Neuron (in vitro differentiated cells): ENCODE results near the gene PQBP1.
A peak's percentile ranks its signal among the peaks of the same experiment; 100 is the strongest.
"Not testable (repeated sequence)": the region's sequence is repeated elsewhere in the genome, so short reads cannot be mapped to it uniquely, and the experiment has no call there.

ENCODE experiments used
- H2AFZ ChIP-seq: one replicate; pipeline ENCODE4 v1.6.1; 2013; ENCODE audit warnings: low read depth, mild to moderate bottlenecking, inconsistent platforms, low read length, moderate library complexity
- H3K27me3 ChIP-seq: one replicate; pipeline ENCODE4 v1.6.1; 2013; ENCODE audit warnings: low read length; ENCODE audit not compliant: insufficient read depth
- H3K36me3 ChIP-seq: one replicate; pipeline ENCODE4 v1.6.1; 2013; ENCODE audit warnings: low read length; ENCODE audit not compliant: insufficient read depth
- H3K4me1 ChIP-seq: one replicate; pipeline ENCODE4 v1.6.1; 2013; ENCODE audit warnings: low read length; ENCODE audit not compliant: insufficient read depth
- H3K4me3 ChIP-seq: 2 replicates; pipeline ENCODE4 v1.5.1; 2013; ENCODE audit warnings: mild to moderate bottlenecking, low read length, moderate library complexity
- H3K9me3 ChIP-seq: one replicate; pipeline ENCODE4 v1.6.1; 2013; ENCODE audit warnings: low read length

Gene PQBP1

GRCh38 chrX:48897625-48898306 is at the start of gene PQBP1, which contains the start of gene TIMM17B:
Gene PQBP1, plus strand, starts transcription at chrX:48897930. Its CDS starts 580 bp downstream, at chrX:48898510.
Gene TIMM17B, minus strand, starts transcription at chrX:48897768. Its CDS starts 19 bp downstream, at chrX:48897749.
- Histone ChIP-seq H3K9me3 (no peaks in the 10 kb centered on the region), H3K27me3 (no peaks in the 10 kb centered on the region), H3K36me3 (peaks cover 25% of the 10 kb centered on the region), H3K4me1 (peaks cover 5% of the 10 kb centered on the region), H2AFZ (no peak within 1 kb of the TSS), H3K4me3 (peak within 1 kb of the TSS; percentile 61)

DNA sequence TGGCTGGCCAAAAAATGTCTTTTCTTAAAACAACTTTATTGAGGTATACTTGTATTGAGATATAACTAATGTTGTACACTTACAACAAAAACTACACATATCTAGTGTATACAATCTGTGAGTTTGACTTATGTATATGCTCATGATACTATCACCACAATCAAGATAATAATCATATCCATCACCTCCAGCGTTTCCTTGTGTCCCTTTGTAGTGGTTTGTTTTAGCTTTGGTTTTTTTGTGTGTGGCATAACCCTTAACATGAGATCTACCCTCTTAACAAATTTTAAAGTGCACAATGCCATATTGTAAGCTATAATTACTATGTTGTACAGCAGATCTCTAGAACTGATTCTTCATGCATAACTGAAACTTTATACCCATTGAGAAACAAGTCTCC is 48.9 kb upstream of the PQBP1 start:
- H3K4me3 ChIP-seq: no peak overlapping the region
- H3K9me3 ChIP-seq: no peaks in the 10 kb centered on the region
- H3K27me3 ChIP-seq: no peaks in the 10 kb centered on the region
- no peaks in the 10 kb centered on the region for H3K36me3 ChIP-seq
- H2AFZ ChIP-seq: no peak overlapping the region
- no peaks in the 10 kb centered on the region for H3K4me1 ChIP-seq

DNA sequence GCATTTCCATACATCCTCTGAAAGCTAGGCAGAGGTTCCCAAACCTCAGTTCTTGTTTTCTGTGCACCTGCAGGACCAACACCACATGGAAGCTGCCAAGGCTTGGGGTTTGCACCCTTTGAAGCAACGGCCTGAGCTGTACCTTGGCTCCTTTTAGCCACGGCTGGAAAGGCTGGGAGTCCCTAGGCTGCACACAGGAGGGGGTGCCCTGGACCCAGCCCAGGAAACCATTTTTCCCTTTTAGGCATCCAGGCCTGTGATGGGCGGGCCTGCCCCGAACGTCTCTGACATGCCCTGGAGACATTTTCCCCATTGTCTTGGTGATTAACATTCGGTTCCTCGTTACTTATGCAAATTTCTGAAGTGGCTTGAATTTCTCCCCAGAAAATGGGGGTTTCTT is 44.9 kb upstream of the PQBP1 start:
- Histone ChIP-seq H3K4me1 (no peaks in the 10 kb centered on the region), H2AFZ (no peak overlapping the region), H3K36me3 (no peaks in the 10 kb centered on the region), H3K27me3 (no peaks in the 10 kb centered on the region), H3K4me3 (no peak overlapping the region), H3K9me3 (no peaks in the 10 kb centered on the region)

GRCh38 chrX:48853494-48853893 is 44.2 kb upstream of the PQBP1 start:
- H3K36me3 ChIP-seq, H3K27me3 ChIP-seq, H3K9me3 ChIP-seq, H2AFZ ChIP-seq, H3K4me1 ChIP-seq, H3K4me3 ChIP-seq: not testable (repeated sequence)

GRCh38 chrX:48854121-48854804 is 43.5 kb upstream of the PQBP1 start:
- H3K27me3 ChIP-seq, H3K36me3 ChIP-seq, H3K4me3 ChIP-seq, H3K4me1 ChIP-seq, H3K9me3 ChIP-seq, H2AFZ ChIP-seq: not testable (repeated sequence)

- Histone ChIP-seq H3K4me1 (no peaks in the 10 kb centered on the region), H3K27me3 (no peaks in the 10 kb centered on the region), H2AFZ (no peak overlapping the region), H3K4me3 (no peak overlapping the region), H3K36me3 (no peaks in the 10 kb centered on the region), H3K9me3 (no peaks in the 10 kb centered on the region)
Measured at GRCh38 chrX:48854898-48855297, 42.8 kb upstream of the PQBP1 start.

DNA sequence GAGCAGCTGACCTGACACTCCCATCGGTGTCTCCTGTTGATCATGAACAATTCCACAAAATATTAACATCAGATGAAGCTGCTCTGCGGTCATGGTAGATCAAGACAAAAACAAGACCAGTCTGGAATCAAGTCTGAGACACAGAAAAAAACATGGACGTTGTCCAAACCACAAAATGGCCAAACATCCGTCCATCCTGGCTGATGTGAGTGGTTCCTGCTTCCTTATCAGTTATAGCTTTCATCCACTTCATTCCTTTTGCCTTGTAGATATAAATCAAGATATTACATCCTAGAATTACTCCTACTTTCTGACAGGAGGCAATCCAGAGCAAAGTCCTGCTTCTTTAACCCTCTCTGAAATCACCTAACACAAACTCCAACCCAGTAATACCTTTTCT is 33.5 kb upstream of the PQBP1 start:
- Histone ChIP-seq H2AFZ (no peak overlapping the region), H3K27me3 (no peaks in the 10 kb centered on the region), H3K4me1 (no peaks in the 10 kb centered on the region), H3K36me3 (no peaks in the 10 kb centered on the region), H3K9me3 (no peaks in the 10 kb centered on the region), H3K4me3 (no peak overlapping the region)

- H3K4me3 ChIP-seq, H3K36me3 ChIP-seq, H3K9me3 ChIP-seq, H3K4me1 ChIP-seq, H2AFZ ChIP-seq, H3K27me3 ChIP-seq: not testable (repeated sequence)
Measured at GRCh38 chrX:48872017-48872416, 25.7 kb upstream of the PQBP1 start.

DNA sequence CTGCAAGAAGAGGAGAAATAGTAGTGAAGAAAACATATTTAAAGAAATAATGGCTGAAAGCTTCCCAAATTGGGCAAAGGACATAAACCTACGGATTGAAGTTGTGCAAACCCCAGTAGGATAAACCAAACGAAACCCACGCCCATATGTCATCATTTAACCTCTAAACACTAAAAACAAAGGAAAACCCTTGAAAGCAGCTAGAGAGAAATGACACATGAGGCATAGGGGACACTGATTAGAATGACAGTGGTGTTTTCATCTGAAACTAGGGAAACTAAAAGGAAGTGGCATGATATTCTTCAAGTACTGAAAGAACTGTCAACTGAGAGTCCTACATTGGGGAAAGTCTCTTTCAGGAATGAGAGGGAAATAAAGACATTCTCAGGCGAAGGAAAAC is 20.8 kb upstream of the PQBP1 start:
- not testable (repeated sequence) for H3K27me3 ChIP-seq, H3K36me3 ChIP-seq, H2AFZ ChIP-seq, H3K9me3 ChIP-seq, H3K4me3 ChIP-seq, H3K4me1 ChIP-seq

- Histone ChIP-seq H2AFZ (no peak overlapping the region), H3K36me3 (no peaks in the 10 kb centered on the region), H3K27me3 (no peaks in the 10 kb centered on the region), H3K4me1 (no peaks in the 10 kb centered on the region), H3K4me3 (no peak overlapping the region), H3K9me3 (no peaks in the 10 kb centered on the region)
Measured at GRCh38 chrX:48883729-48884128, 14.0 kb upstream of the PQBP1 start.

- not testable (repeated sequence) for H3K27me3 ChIP-seq, H3K9me3 ChIP-seq, H2AFZ ChIP-seq, H3K36me3 ChIP-seq, H3K4me3 ChIP-seq, H3K4me1 ChIP-seq
Measured at GRCh38 chrX:48886586-48886985, 11.1 kb upstream of the PQBP1 start.

- H3K36me3 ChIP-seq: peaks cover 12% of the 10 kb centered on the region
- no peak overlapping the region for H2AFZ ChIP-seq
- H3K27me3 ChIP-seq: no peaks in the 10 kb centered on the region
- H3K4me1 ChIP-seq: no peaks in the 10 kb centered on the region
- H3K4me3 ChIP-seq: no peak overlapping the region
- no peaks in the 10 kb centered on the region for H3K9me3 ChIP-seq
Measured at GRCh38 chrX:48890296-48890925, 7.3 kb upstream of the PQBP1 start.

DNA sequence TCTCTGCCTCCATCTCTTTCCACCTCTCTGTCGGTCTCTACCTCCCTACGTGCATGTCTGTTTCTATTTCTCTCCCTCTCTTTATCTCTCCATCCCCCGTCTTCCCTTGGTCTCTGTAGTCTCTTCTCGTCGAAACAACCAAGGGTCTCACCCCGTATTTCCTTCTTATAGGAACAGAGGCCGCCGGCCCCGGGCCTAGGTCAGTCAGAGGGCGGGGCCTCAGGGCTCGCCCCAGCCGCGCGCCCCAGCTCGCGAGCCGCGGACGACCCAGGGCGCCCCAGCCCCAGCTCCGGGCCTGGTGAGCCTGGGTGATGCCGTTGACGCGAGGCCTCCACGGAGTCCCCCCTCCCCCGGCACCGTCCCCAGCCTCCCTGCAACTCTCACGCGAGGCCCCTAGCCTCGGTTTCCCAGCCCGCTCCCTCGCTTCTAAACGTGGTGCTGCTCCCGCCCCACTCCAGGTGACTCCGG is 6.8 kb upstream of the PQBP1 start:
- Histone ChIP-seq H3K27me3 (no peaks in the 10 kb centered on the region), H3K36me3 (peaks cover 12% of the 10 kb centered on the region), H3K4me1 (no peaks in the 10 kb centered on the region), H3K9me3 (no peaks in the 10 kb centered on the region), H2AFZ (no peak overlapping the region), H3K4me3 (no peak overlapping the region)
